SK-N-SH (cell line): ENCODE results near the gene CDK14. TPM values are rescaled to one million over a fixed set of nuclear protein-coding genes. Genes with fewer than 3 reads are reported as not detected.

Experiments
- CTCF ChIA-PET: fragments of 300-600, 350-600 bp; formaldehyde crosslinking; extraction: SDS; loops from one replicate; lab custom pipeline; 2021; lab: Yijun Ruan, JAX
- POLR2A ChIA-PET: fragments of 350-600 bp; sonication (Branson Sonifier 250); formaldehyde crosslinking; extraction: SDS; loops from one replicate; lab custom pipeline; 2020; ENCODE audit warnings: antibody characterized with exemption, inconsistent platforms; lab: Yijun Ruan, JAX
- DNase-seq: peaks from one replicate; pipeline ENCODE4 v3.0.0; 2012
- H2AFZ ChIP-seq: fragments of 200-600 bp; sonication (generic); 2 replicates; pipeline ENCODE4 v1.8.1; 2016; ENCODE audit warnings: antibody characterized with exemption, mild to moderate bottlenecking, low read depth
- H3F3A ChIP-seq: fragments of 200-600 bp; sonication (generic); replicated peaks from 2 replicates; pipeline ENCODE3; 2016; ENCODE audit warnings: antibody characterized with exemption, mild to moderate bottlenecking; ENCODE audit not compliant: insufficient read depth
- H3K27ac ChIP-seq, 2 experiments: fragments of 200-500 bp in 1 of 2; fragments of 200-600 bp in 1 of 2; sonication (Bioruptor generic) in 1 of 2; sonication (generic), shearing (Covaris generic) in 1 of 2; 2 replicates each; pipeline versions ENCODE4 v1.5.1 to v1.6.1; 2014 to 2016; ENCODE audit warnings: low read depth in 2 of 2, inconsistent platforms in 1 of 2, low read length in 1 of 2, mild to moderate bottlenecking in 1 of 2, mixed read lengths in 1 of 2
- H3K27me3 ChIP-seq: fragments of 200-600 bp; sonication (generic), shearing (Covaris generic); 2 replicates; pipeline ENCODE4 v1.6.1; 2016; ENCODE audit warnings: mixed run types; ENCODE audit not compliant: insufficient read depth
- H3K36me3 ChIP-seq, 2 experiments: fragments of 200-500 bp in 1 of 2; fragments of 200-600 bp in 1 of 2; sonication (Bioruptor generic) in 1 of 2; sonication (generic) in 1 of 2; replicated peaks in 1 of 2; 2 replicates each; pipeline versions ENCODE3 to v1.5.1; 2014 to 2016; ENCODE audit warnings: low read length in 1 of 2, mild to moderate bottlenecking in 1 of 2; ENCODE audit not compliant: insufficient read depth in 2 of 2, control insufficient read depth in 1 of 2
- H3K4me1 ChIP-seq, 2 experiments: fragments of 200-500 bp in 1 of 2; fragments of 200-600 bp in 1 of 2; sonication (Bioruptor generic) in 1 of 2; sonication (generic), shearing (Covaris generic) in 1 of 2; 2 replicates each; pipeline versions ENCODE4 v1.5.1 to v1.6.1; 2014 to 2016; ENCODE audit warnings: low read depth in 1 of 2, low read length in 1 of 2, mixed run types in 1 of 2; ENCODE audit not compliant: insufficient read depth in 2 of 2, control insufficient read depth in 1 of 2
- H3K4me2 ChIP-seq: fragments of 200-600 bp; sonication (generic), shearing (Covaris generic); 2 replicates; pipeline ENCODE4 v1.6.1; 2017; ENCODE audit warnings: mixed run types
- H3K4me3 ChIP-seq, 2 experiments: fragments of 200-500 bp in 1 of 2; fragments of 200-600 bp in 1 of 2; sonication (Bioruptor generic) in 1 of 2; sonication (generic), shearing (Covaris generic) in 1 of 2; 2 replicates each; pipeline versions ENCODE4 v1.5.1 to v1.8.1; 2014 to 2016; ENCODE audit warnings: low read depth in 2 of 2, inconsistent platforms in 1 of 2, low read length in 1 of 2, mild to moderate bottlenecking in 1 of 2, mixed read lengths in 1 of 2, moderate library complexity in 1 of 2
- H3K79me2 ChIP-seq: fragments of 200-600 bp; sonication (generic); 2 replicates; pipeline ENCODE4 v1.8.1; 2017; ENCODE audit warnings: mild to moderate bottlenecking; ENCODE audit not compliant: insufficient read depth
- H3K9ac ChIP-seq: fragments of 200-600 bp; sonication (generic); 2 replicates; pipeline ENCODE4 v1.6.1; 2017; ENCODE audit warnings: mixed run types
- H3K9me2 ChIP-seq: fragments of 200-600 bp; sonication (generic); 2 replicates; pipeline ENCODE4 v1.6.1; 2017; ENCODE audit warnings: mixed run types
- H3K9me3 ChIP-seq: fragments of 200-600 bp; sonication (generic); 2 replicates; pipeline ENCODE4 v1.6.1; 2017; ENCODE audit warnings: mixed run types, mild to moderate bottlenecking, moderate library complexity
- H4K20me1 ChIP-seq: fragments of 200-600 bp; sonication (generic); 2 replicates; pipeline ENCODE4 v1.6.1; 2017; ENCODE audit warnings: mild to moderate bottlenecking, mixed run types; ENCODE audit not compliant: insufficient read depth
- ELF1 ChIP-seq: IDR thresholded peaks from 2 replicates; pipeline ENCODE4 v1.4.0; 2012
- EP300 ChIP-seq, 2 experiments: IDR thresholded peaks; 2 replicates each; pipeline versions ENCODE4 v1.4.0 to v1.6.1; 2012; ENCODE audit warnings: borderline replicate concordance in 1 of 2, low read depth in 1 of 2, low read length in 1 of 2
- EZH2phosphoT487 ChIP-seq: fragments of 200-600 bp; sonication (generic); IDR thresholded peaks from 2 replicates; pipeline ENCODE4 v1.6.1; 2017; ENCODE audit warnings: low read depth, mixed run types, mild to moderate bottlenecking, antibody characterized with exemption, moderate library complexity, borderline replicate concordance
- FOSL2 ChIP-seq: IDR thresholded peaks from 2 replicates; pipeline ENCODE4 v1.4.0; 2012; ENCODE audit warnings: low read depth, mild to moderate bottlenecking, moderate library complexity, borderline replicate concordance
- FOXJ3 ChIP-seq: sonication (generic); formaldehyde crosslinking; IDR thresholded peaks from 2 replicates; pipeline ENCODE4 v1.5.1; 2020; ENCODE audit warnings: mild to moderate bottlenecking, missing genetic modification reagents
- FOXM1 ChIP-seq: IDR thresholded peaks from 2 replicates; pipeline ENCODE4 v1.4.0; 2012; ENCODE audit warnings: low read depth, mild to moderate bottlenecking
- GABPA ChIP-seq: IDR thresholded peaks from 2 replicates; pipeline ENCODE4 v1.4.0; 2012; ENCODE audit warnings: low read depth, mild to moderate bottlenecking
- JUND ChIP-seq: IDR thresholded peaks from 2 replicates; pipeline ENCODE4 v1.4.0; 2012
- MEF2A ChIP-seq: IDR thresholded peaks from 2 replicates; pipeline ENCODE4 v1.4.0; 2012; ENCODE audit warnings: low read depth, borderline replicate concordance
- NFIC ChIP-seq: IDR thresholded peaks from 2 replicates; pipeline ENCODE4 v1.4.0; 2012; ENCODE audit warnings: borderline replicate concordance
- NRF1 ChIP-seq: IDR thresholded peaks from 2 replicates; pipeline ENCODE4 v1.6.1; 2012; ENCODE audit warnings: low read depth, mild to moderate bottlenecking, low read length
- POLR2AphosphoS5 ChIP-seq: IDR thresholded peaks from 2 replicates; pipeline ENCODE4 v1.6.1; 2012; ENCODE audit warnings: low read depth, low read length
- RAD21 ChIP-seq: IDR thresholded peaks from 2 replicates; pipeline ENCODE4 v1.6.1; 2012; ENCODE audit warnings: mild to moderate bottlenecking, low read length
- RCOR1 ChIP-seq: fragments of 150-350 bp; IDR thresholded peaks from 2 replicates; pipeline ENCODE4 v1.6.1; 2017; ENCODE audit warnings: antibody characterized with exemption, low read length
- RFX5 ChIP-seq: IDR thresholded peaks from 2 replicates; pipeline ENCODE4 v1.6.1; 2012; ENCODE audit warnings: mild to moderate bottlenecking, improper control_type of control experiment, low read length
- RXRA ChIP-seq: IDR thresholded peaks from 2 replicates; pipeline ENCODE4 v1.4.0; 2012; ENCODE audit warnings: low read depth, mild to moderate bottlenecking, borderline replicate concordance
- SIN3A ChIP-seq: IDR thresholded peaks from 2 replicates; pipeline ENCODE4 v1.6.1; 2012; ENCODE audit warnings: low read depth, mild to moderate bottlenecking, low read length, moderate library complexity, borderline replicate concordance
- TCF12 ChIP-seq: IDR thresholded peaks from 2 replicates; pipeline ENCODE4 v1.4.0; 2012
- TEAD4 ChIP-seq: IDR thresholded peaks from 2 replicates; pipeline ENCODE4 v1.4.0; 2012; ENCODE audit warnings: mild to moderate bottlenecking, borderline replicate concordance; ENCODE audit not compliant: insufficient read depth
- WGBS: methylation state at CpG from one replicate; pipeline ENCODE4 v1.1.6; 2017; ENCODE audit warnings: low lambda C conversion rate; 5-methylcytosine and 5-hydroxymethylcytosine counted together
- polyA plus RNA-seq, 3 experiments: library from polyadenylated mRNA; depleted of rRNA; stranded (reverse); fragments of >200 nt; gene quantifications; 2 replicates each; pipeline ENCODE4 v1.2.3, GENCODE V29; 2012
- TF ChIP-seq, protein P1 (sequence below): IDR thresholded peaks from 2 replicates; pipeline ENCODE4; 2012
- TF ChIP-seq, protein P2 (sequence below): IDR thresholded peaks from 2 replicates; pipeline ENCODE4 v1.4.0; 2012; ENCODE audit warnings: low read depth, borderline replicate concordance
- TF ChIP-seq, protein P3 (sequence below): fragments of 150-350 bp; IDR thresholded peaks from 2 replicates; pipeline ENCODE4 v1.6.1; 2017; ENCODE audit warnings: antibody characterized with exemption, low read length, low read depth, borderline replicate concordance

Gene CDK14
- polyA plus RNA-seq, 1 of the 3 experiments (the other 2 are of a cell fraction), result 13.9 TPM

DNA sequence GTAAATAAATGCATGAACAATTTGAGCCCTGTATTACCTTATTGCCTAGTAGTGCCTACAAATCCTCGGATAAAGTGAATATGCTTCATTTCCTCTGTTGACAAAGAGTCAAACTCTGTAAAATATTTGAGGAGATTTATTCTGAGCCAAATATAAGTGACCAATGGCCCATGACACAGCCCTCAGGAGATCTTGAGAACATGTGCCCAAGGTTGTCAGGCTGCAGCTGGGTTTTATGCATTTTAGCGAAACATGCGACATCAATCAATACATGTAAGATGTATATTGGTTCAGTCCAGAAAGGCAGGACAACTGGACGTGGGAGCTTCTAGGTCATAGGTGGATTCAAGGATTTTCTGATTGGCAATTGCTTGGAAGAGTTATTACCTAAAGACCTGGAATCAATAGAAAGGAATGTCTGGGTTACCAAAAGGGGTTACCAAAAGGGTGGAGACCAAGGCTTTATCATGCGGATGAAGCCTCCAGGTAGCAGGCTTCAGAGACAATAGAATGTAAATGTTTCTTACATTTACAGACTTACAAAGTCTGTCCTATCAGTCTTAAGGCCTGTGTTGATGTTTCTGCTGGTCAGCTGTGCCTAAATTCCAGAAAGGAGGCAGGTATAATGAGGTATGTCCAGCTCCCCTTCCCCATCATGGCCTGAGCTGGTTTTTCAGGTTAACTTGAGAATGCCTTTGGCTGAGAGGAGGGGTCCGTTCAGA, 448.0 kb downstream of the CDK14 start:
- H3F3A ChIP-seq, result peaks cover 8% of the 10 kb centered on the region
- no peak overlapping the region for H3K4me2 ChIP-seq
- no peak overlapping the region for H3K4me3 ChIP-seq
- H3K36me3 ChIP-seq, result peaks cover 0 to 7% of the 10 kb centered on the region in 2 experiments
- H3K4me1 ChIP-seq, result no peaks in the 10 kb centered on the region; a peak in 1 of 4 replicates
- DNase-seq, result no peak
- TF ChIP-seq, protein P1, sequence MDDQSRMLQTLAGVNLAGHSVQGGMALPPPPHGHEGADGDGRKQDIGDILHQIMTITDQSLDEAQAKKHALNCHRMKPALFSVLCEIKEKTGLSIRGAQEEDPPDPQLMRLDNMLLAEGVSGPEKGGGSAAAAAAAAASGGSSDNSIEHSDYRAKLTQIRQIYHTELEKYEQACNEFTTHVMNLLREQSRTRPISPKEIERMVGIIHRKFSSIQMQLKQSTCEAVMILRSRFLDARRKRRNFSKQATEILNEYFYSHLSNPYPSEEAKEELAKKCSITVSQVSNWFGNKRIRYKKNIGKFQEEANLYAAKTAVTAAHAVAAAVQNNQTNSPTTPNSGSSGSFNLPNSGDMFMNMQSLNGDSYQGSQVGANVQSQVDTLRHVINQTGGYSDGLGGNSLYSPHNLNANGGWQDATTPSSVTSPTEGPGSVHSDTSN, result no peak
- TF ChIP-seq NRF1, result no peak
- no peak for TF ChIP-seq FOXM1
- TF ChIP-seq FOXJ3 (CRISPR knock-in tag), result no peak
- TF ChIP-seq RCOR1, result no peak
- no peak for TF ChIP-seq RFX5
- no peak for TF ChIP-seq JUND
- TF ChIP-seq RXRA, result no peak
- TF ChIP-seq TCF12, result no peak
- no peak for TF ChIP-seq GABPA
- no peak for TF ChIP-seq NFIC
- 84% methylated on average over 6 of the region's 6 CpGs for WGBS
- no peaks in the 10 kb centered on the region for H3K27me3 ChIP-seq
- H2AFZ ChIP-seq, result no peak overlapping the region
- H3K9me3 ChIP-seq, result no peaks in the 10 kb centered on the region
- CTCF ChIA-PET, result interaction anchor here (1.5 to 2.4 kb wide), 5 partner anchors 9 to 740 kb away, joined by 4 to 21 read pairs (median 7); no protein-coding TSS in a partner anchor
- H4K20me1 ChIP-seq, result no peaks in the 10 kb centered on the region
- H3K9ac ChIP-seq, result no peak overlapping the region
- H3K9me2 ChIP-seq, result no peaks in the 10 kb centered on the region
- POLR2A ChIA-PET, result no interaction called here
- no peaks in the 10 kb centered on the region for H3K79me2 ChIP-seq
- H3K27ac ChIP-seq, result no peak overlapping the region

DNA sequence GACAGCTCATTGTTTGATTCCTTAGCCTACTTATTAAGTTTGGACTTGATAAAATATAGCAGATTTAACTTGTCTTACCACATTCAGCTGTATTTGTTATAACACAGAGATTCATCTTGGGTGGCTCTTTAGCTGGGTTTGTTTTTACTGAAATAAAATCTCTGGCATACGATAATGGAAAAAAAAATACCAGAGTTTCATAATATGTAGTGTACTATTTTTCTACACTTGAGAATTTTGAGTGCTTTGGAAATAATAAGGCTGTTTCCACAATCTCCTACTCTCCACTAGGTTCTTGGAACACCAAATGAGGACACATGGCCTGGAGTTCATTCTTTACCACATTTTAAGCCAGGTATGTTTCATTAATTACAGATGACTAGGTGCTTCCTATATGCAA, 449.5 kb downstream of the CDK14 start:
- peaks cover 0 to 5% of the 10 kb centered on the region in 2 experiments for H3K36me3 ChIP-seq
- 91% methylated on average over 1 of the region's 1 CpG for WGBS
- TF ChIP-seq ELF1 (no peak), FOXM1 (no peak), TEAD4 (no peak), FOXJ3 (CRISPR knock-in tag) (no peak), EZH2phosphoT487 (no peak), SIN3A (no peak), EP300 (IDR thresholded peaks at IDR 0.05; ENCODE audit: borderline replicate concordance in 1 of 2, low read depth in 1 of 2, low read length in 1 of 2) (no peak), NRF1 (no peak), FOSL2 (no peak), JUND (no peak), NFIC (no peak), MEF2A (no peak), RAD21 (no peak), GABPA (no peak), POLR2AphosphoS5 (no peak)
- TF ChIP-seq, protein P2, sequence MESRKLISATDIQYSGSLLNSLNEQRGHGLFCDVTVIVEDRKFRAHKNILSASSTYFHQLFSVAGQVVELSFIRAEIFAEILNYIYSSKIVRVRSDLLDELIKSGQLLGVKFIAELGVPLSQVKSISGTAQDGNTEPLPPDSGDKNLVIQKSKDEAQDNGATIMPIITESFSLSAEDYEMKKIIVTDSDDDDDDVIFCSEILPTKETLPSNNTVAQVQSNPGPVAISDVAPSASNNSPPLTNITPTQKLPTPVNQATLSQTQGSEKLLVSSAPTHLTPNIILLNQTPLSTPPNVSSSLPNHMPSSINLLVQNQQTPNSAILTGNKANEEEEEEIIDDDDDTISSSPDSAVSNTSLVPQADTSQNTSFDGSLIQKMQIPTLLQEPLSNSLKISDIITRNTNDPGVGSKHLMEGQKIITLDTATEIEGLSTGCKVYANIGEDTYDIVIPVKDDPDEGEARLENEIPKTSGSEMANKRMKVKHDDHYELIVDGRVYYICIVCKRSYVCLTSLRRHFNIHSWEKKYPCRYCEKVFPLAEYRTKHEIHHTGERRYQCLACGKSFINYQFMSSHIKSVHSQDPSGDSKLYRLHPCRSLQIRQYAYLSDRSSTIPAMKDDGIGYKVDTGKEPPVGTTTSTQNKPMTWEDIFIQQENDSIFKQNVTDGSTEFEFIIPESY, result no peak
- TF ChIP-seq, protein P3, sequence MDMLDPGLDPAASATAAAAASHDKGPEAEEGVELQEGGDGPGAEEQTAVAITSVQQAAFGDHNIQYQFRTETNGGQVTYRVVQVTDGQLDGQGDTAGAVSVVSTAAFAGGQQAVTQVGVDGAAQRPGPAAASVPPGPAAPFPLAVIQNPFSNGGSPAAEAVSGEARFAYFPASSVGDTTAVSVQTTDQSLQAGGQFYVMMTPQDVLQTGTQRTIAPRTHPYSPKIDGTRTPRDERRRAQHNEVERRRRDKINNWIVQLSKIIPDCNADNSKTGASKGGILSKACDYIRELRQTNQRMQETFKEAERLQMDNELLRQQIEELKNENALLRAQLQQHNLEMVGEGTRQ, result no peak

More for the DNA sequence above, 449.5 kb downstream of the CDK14 start:
- Histone ChIP-seq H3K79me2 (no peaks in the 10 kb centered on the region), H3F3A (peaks cover 8% of the 10 kb centered on the region), H3K27ac (no peak overlapping the region), H3K9me3 (no peaks in the 10 kb centered on the region), H3K4me3 (no peak overlapping the region), H3K4me2 (no peak overlapping the region), H3K27me3 (no peaks in the 10 kb centered on the region), H3K9me2 (no peaks in the 10 kb centered on the region), H4K20me1 (no peaks in the 10 kb centered on the region), H2AFZ (no peak overlapping the region), H3K9ac (no peak overlapping the region), H3K4me1 (no peaks in the 10 kb centered on the region; a peak in 1 of 4 replicates)
- ChIA-PET POLR2A (no interaction called here), CTCF (interaction anchor here (0.5 to 2.4 kb wide), 12 partner anchors 9 to 740 kb away, joined by 3 to 21 read pairs (median 4); partner anchors contain the start of gene CDK14)
- DNase-seq, result no peak
